GM12873 (cell line): Measurements from ENCODE around the gene TSPYL2.

Experiments used
- TF ChIP-seq, protein P1 (sequence below): IDR thresholded peaks from 2 replicates; pipeline ENCODE4 v1.5.1; 2012; ENCODE audit warnings: low read depth, mild to moderate bottlenecking, moderate library complexity, low read length, control low read depth; ENCODE audit not compliant: insufficient read depth; ENCODE audit errors: missing control alignments

Gene TSPYL2

DNA sequence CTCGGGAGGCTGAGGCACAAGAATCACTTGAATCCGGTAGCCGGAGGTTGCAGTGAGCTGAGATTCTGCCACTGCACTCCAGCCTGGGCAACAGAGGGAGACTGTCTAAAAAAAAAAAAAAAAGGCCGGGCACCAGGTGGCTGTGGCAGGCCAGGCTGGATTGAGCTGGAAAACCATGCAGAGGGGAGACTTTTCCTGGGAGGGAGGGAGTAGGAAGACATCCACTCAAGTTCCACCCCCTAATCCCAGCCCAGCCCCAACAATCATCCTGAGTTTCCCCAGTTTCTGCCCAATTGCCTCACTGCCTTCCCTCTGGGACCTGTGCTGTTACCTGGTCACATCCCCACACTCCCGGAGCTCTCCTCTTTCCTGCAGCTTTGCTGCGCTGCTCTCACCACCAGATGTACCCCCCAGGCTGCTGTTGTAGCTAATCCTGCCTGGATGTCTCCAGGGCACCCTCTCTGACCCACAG lies 9.0 kb upstream of the TSPYL2 start:
- TF ChIP-seq, protein P1, sequence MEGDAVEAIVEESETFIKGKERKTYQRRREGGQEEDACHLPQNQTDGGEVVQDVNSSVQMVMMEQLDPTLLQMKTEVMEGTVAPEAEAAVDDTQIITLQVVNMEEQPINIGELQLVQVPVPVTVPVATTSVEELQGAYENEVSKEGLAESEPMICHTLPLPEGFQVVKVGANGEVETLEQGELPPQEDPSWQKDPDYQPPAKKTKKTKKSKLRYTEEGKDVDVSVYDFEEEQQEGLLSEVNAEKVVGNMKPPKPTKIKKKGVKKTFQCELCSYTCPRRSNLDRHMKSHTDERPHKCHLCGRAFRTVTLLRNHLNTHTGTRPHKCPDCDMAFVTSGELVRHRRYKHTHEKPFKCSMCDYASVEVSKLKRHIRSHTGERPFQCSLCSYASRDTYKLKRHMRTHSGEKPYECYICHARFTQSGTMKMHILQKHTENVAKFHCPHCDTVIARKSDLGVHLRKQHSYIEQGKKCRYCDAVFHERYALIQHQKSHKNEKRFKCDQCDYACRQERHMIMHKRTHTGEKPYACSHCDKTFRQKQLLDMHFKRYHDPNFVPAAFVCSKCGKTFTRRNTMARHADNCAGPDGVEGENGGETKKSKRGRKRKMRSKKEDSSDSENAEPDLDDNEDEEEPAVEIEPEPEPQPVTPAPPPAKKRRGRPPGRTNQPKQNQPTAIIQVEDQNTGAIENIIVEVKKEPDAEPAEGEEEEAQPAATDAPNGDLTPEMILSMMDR: no peak

DNA sequence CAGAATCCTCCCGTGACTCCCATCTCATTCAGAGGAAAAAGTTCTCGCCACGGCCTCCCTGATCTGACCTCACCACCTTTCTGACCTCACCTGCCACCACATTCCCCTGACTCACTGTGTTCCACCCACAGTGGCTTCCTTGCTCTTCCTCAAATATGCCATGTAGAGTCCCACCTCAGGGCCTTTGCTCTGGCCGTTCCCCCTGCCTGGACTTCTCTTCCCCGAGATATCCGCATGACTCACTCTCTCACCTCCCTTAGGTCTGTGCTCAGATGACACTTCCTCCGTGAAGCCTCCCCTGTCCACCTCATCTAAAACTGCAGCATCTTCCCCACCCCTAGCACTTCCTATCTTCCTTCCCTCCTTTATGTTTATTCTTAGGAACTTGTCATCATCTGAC lies 7.2 kb upstream of the TSPYL2 start:
- TF ChIP-seq, protein P1: no peak

DNA sequence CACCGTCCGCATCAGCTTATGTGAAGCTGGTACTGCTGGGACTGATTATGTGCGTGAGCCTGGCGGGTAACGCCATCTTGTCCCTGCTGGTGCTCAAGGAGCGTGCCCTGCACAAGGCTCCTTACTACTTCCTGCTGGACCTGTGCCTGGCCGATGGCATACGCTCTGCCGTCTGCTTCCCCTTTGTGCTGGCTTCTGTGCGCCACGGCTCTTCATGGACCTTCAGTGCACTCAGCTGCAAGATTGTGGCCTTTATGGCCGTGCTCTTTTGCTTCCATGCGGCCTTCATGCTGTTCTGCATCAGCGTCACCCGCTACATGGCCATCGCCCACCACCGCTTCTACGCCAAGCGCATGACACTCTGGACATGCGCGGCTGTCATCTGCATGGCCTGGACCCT lies 5.5 kb upstream of the TSPYL2 start:
- TF ChIP-seq, protein P1: no peak

DNA sequence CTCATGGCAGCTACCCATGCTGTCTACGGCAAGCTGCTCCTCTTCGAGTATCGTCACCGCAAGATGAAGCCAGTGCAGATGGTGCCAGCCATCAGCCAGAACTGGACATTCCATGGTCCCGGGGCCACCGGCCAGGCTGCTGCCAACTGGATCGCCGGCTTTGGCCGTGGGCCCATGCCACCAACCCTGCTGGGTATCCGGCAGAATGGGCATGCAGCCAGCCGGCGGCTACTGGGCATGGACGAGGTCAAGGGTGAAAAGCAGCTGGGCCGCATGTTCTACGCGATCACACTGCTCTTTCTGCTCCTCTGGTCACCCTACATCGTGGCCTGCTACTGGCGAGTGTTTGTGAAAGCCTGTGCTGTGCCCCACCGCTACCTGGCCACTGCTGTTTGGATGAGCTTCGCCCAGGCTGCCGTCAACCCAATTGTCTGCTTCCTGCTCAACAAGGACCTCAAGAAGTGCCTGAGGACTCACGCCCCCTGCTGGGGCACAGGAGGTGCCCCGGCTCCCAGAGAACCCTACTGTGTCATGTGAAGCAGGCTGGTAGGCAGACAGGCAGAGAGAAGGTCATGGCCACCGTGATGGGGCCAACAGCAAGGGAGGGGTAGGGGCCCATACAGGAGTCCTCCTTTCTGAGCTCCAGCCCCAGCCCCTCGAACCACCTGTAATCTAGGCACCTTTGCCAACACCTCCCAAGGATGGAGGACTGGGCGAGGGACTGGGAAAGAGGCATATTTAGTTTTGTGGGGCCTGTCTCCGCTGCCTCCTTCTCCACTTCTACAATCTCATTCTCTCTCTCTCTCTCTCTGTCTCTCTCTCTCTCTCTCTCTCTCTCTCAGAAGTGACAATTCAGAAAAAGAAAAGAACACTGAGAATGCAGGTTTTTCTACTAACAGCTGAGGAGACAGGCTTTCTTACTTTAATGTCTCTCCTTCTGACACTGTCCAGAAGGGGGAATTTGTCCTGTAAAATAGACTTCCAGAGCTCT lies 4.7 kb upstream of the TSPYL2 start:
- TF ChIP-seq, protein P1: peak; percentile 38

DNA sequence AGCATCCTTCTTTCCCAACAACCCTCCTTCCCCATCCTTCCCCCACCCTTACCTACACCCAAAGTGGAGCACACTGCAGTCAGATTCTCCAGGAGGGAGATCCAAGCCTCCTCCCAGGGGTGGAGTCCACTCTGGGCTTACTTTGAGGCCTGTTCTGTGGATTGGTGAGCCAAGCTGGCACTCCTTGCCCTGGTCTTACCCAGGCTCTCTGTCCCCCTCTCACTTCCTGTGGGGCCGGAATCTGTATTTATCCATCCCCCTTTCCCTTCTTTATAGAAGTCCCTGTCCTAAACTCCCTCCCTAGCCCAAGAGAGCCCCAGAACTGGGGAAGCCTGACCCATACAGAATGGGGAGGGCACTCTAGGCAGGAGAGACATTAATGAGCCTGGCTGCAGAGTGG lies 3.2 kb upstream of the TSPYL2 start:
- TF ChIP-seq, protein P1: no peak

DNA sequence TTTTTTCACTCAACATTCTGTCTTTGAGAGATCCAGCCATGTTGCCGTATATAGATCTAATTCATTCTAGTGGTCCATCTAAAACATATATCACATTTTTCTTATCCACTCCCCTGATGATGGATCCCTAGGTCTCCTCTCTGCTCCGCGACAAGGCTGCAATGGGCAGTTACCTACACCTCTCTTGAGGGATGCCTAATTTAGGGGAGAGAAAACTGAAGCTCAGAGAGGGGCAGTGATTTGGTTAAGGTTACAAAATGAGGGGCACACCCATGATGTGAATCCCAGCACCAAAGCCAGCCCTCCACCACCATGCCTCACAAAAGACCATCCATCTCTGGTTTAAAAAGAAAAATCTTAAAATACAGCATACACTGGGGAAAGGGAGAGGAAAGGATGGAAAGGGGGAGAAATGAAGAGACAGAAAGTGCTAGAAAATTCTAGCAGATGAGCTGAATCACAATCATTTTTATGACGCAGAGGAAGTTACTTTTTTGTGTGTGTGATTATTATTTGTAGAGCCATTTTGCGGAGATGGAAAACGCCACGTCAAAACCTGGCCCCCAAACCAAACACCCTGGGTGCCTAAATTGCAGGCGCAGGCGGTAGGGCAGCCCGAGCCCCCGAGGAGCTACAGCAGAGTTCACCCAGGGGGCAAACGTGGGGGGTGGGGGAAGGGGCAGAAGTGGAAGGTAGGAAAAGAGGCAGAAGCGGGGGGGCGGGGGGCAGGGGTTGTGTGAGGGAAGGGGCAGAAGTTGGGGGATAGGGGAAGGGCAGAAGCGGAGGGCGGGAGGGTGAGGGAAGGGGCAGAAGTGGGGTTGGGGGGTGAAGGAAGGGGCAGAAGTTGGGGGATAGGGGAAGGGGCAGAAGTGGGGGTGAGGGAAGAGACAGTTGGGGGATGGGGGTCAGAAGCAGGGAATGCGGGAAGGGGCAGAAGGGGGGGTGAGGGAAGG lies 1.3 kb upstream of the TSPYL2 start:
- TF ChIP-seq, protein P1: no peak
